ENCODE measurements around the gene SNX6.
"Not testable (repeated sequence)": the region's sequence is repeated elsewhere in the genome, so short reads cannot be mapped to it uniquely, and the experiment has no call there.

Gene SNX6

GRCh38 chr14:34629657-34630529 is at the start of gene SNX6:
Gene SNX6, minus strand, starts transcription at chr14:34630148. Its CDS starts 32 bp downstream, at chr14:34630116.
- DNase-seq: peak in 1 of 2 experiments; percentile 29

- DNase-seq: no peak
These were observed 48.8 kb upstream of the SNX6 start for GRCh38 chr14:34678735-34679134.

- no peak for DNase-seq
These were observed 48.4 kb upstream of the SNX6 start for GRCh38 chr14:34678306-34678705.

- no peak for DNase-seq
These were observed 46.7 kb upstream of the SNX6 start for GRCh38 chr14:34676516-34677211.

- no peak for DNase-seq
These were observed 43.8 kb upstream of the SNX6 start for GRCh38 chr14:34673702-34674101.

- no peak for DNase-seq
These were observed 41.8 kb upstream of the SNX6 start for GRCh38 chr14:34671716-34672115.

- no peak for DNase-seq
These were observed 38.2 kb upstream of the SNX6 start for GRCh38 chr14:34668111-34668510.

GRCh38 chr14:34667007-34667406 is 37.1 kb upstream of the SNX6 start:
- DNase-seq: no peak

- DNase-seq: no peak
These were observed 36.0 kb upstream of the SNX6 start for GRCh38 chr14:34665785-34666435.

- DNase-seq: no peak
These were observed 32.7 kb upstream of the SNX6 start for GRCh38 chr14:34662561-34663088.

- no peak for DNase-seq
These were observed 30.8 kb upstream of the SNX6 start for GRCh38 chr14:34660796-34661195.

GRCh38 chr14:34655959-34656358 is 26.0 kb upstream of the SNX6 start:
- DNase-seq: no peak

GRCh38 chr14:34653073-34653472 is 23.1 kb upstream of the SNX6 start:
- not testable (repeated sequence) for DNase-seq

- DNase-seq: not testable (repeated sequence)
These were observed 22.4 kb upstream of the SNX6 start for GRCh38 chr14:34652348-34652747.

GRCh38 chr14:34650786-34651584 is 21.0 kb upstream of the SNX6 start:
- no peak for DNase-seq

- DNase-seq: not testable (repeated sequence)
These were observed 20.1 kb upstream of the SNX6 start for GRCh38 chr14:34650006-34650405.

GRCh38 chr14:34649344-34649743 is 19.4 kb upstream of the SNX6 start:
- no peak for DNase-seq

GRCh38 chr14:34646570-34647255 is 16.8 kb upstream of the SNX6 start:
- no peak for DNase-seq

- no peak for DNase-seq
These were observed 13.4 kb upstream of the SNX6 start for GRCh38 chr14:34643361-34643760.

- no peak for DNase-seq
These were observed 12.6 kb upstream of the SNX6 start for GRCh38 chr14:34642595-34642994.

GRCh38 chr14:34640826-34641225 is 10.9 kb upstream of the SNX6 start:
- DNase-seq: no peak

GRCh38 chr14:34634360-34634771 is 4.4 kb upstream of the SNX6 start:
- DNase-seq: not testable (repeated sequence)
